Osteocyte (in vitro differentiated cells): ENCODE data around the gene ACOX1. TPM values are rescaled to one million over a fixed set of nuclear protein-coding genes. Genes with fewer than 3 reads are reported as not detected.

Experiments used
- DNase-seq: peaks from one replicate; pipeline ENCODE4 v3.0.0; 2021; ENCODE audit warnings: mixed read lengths; ENCODE audit not compliant: unreplicated experiment; ENCODE audit errors: extremely low spot score
- H3K27ac Mint-ChIP-seq: one replicate; pipeline ENCODE4 v1.8.0; 2021; ENCODE audit warnings: mild to moderate bottlenecking, mixed read lengths; ENCODE audit not compliant: unreplicated experiment
- H3K27me3 Mint-ChIP-seq: one replicate; pipeline ENCODE4 v1.8.0; 2021; ENCODE audit warnings: mixed read lengths; ENCODE audit not compliant: unreplicated experiment
- H3K36me3 Mint-ChIP-seq: one replicate; pipeline ENCODE4 v1.8.0; 2021; ENCODE audit warnings: mixed read lengths; ENCODE audit not compliant: unreplicated experiment
- H3K4me1 Mint-ChIP-seq: one replicate; pipeline ENCODE4 v1.8.0; 2021; ENCODE audit warnings: mixed read lengths; ENCODE audit not compliant: unreplicated experiment
- H3K4me3 Mint-ChIP-seq: one replicate; pipeline ENCODE4 v1.8.0; 2021; ENCODE audit warnings: mild to moderate bottlenecking, moderate library complexity, mixed read lengths; ENCODE audit not compliant: unreplicated experiment
- H3K9me3 Mint-ChIP-seq: one replicate; pipeline ENCODE4 v1.8.0; 2021; ENCODE audit warnings: mixed read lengths; ENCODE audit not compliant: unreplicated experiment
- total RNA-seq: library from RNA; stranded (reverse); gene quantifications from 2 replicates; pipeline ENCODE4 v1.2.1, GENCODE V29; 2021
- TF ChIP-seq, protein P1 (sequence below): fragments of 200-600 bp; sonication (generic); IDR thresholded peaks from 2 replicates; pipeline ENCODE4 v1.5.0; 2021; ENCODE audit warnings: antibody characterized with exemption, mild to moderate bottlenecking, moderate library complexity

Gene ACOX1
- total RNA-seq, 1 donor from 2014 or later: 48.0 TPM

DNA sequence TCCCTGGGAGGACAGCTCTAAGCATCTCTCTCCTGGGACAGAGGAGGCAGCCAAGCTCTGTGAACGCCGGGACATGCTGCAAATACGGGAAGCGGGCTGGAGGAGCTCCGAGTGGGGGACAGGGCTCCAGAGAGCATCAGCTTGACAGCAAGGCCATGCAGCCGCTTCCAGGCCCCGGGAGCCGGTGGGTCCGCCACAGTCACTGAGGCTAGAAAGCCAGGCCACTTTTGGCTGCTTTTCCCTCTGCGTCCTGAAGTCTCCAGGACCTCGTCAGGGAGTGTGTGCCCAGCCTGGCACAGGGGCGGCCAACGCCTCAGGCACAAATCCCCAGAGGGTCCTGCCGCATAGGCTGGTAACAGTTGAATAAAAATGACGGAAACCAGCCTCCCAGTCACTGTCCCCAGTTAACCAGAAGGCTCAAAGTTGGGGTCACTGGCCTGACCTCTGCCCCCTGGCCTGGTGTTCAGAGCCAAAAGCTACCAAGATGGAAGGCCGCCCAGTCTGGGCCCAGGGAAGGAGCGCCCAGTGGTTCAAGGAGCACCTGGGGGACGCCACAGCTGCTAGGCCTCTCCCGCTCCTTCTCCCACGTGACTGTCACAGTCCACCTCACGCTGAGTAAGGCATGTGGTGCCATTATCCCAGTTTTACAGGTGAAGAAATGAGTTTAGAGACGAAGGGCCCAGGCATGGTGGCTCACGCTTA, 79.0 kb downstream of the ACOX1 start:
- Mint-ChIP-seq H3K27me3 (no peaks in the 10 kb centered on the region), H3K4me3 (no peak overlapping the region), H3K4me1 (peaks cover 19% of the 10 kb centered on the region), H3K36me3 (peaks cover 11% of the 10 kb centered on the region), H3K27ac (no peak overlapping the region), H3K9me3 (no peaks in the 10 kb centered on the region)
- no peak for DNase-seq
- TF ChIP-seq, protein P1, sequence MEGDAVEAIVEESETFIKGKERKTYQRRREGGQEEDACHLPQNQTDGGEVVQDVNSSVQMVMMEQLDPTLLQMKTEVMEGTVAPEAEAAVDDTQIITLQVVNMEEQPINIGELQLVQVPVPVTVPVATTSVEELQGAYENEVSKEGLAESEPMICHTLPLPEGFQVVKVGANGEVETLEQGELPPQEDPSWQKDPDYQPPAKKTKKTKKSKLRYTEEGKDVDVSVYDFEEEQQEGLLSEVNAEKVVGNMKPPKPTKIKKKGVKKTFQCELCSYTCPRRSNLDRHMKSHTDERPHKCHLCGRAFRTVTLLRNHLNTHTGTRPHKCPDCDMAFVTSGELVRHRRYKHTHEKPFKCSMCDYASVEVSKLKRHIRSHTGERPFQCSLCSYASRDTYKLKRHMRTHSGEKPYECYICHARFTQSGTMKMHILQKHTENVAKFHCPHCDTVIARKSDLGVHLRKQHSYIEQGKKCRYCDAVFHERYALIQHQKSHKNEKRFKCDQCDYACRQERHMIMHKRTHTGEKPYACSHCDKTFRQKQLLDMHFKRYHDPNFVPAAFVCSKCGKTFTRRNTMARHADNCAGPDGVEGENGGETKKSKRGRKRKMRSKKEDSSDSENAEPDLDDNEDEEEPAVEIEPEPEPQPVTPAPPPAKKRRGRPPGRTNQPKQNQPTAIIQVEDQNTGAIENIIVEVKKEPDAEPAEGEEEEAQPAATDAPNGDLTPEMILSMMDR: no peak

DNA sequence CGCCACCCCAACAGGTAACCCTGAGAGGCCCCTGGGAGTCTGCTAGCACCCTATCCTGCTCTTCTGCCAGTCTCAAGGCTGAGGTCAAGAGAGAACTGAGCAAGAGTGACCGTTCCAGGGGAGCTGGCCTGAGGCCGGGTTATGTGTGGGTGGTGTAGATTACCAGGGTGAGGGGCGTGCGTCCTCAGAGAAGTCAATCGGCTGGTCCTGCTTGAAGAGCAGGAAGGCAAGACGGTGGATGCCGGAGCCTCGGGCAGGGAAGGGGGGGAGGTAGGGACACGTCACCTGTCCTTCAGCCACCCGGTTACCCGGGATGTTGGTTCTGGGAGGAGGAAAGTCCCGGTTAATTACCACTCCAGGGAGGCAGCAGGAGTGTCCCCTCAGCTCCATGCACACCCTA, 79.6 kb downstream of the ACOX1 start:
- no peaks in the 10 kb centered on the region for H3K9me3 Mint-ChIP-seq
- H3K4me1 Mint-ChIP-seq: peaks cover 20% of the 10 kb centered on the region
- no peak for DNase-seq
- peaks cover 11% of the 10 kb centered on the region for H3K36me3 Mint-ChIP-seq
- no peaks in the 10 kb centered on the region for H3K27me3 Mint-ChIP-seq
- TF ChIP-seq, protein P1: no peak
- H3K27ac Mint-ChIP-seq: no peak overlapping the region
- no peak overlapping the region for H3K4me3 Mint-ChIP-seq

DNA sequence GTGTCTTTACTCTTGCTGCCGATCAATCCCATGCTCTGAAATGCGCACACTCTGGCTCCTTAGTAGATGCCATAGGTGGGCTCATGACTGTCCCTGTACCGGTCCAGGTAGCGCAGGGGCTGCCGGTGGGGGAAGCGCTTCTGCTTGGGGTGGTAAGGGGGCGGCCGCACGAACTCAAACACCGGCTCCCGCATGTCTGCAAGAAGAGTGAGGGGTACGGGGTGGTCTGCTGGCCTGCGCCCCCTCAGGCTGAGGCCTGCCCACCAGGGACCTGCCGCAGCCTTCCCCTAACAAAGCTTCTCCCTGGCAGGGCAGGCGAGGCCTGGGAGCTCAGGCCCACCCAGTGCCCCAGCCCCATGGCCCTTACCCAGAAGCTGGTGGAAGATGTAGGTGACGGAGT, 80.2 kb downstream of the ACOX1 start:
- H3K4me1 Mint-ChIP-seq: peaks cover 23% of the 10 kb centered on the region
- TF ChIP-seq, protein P1: no peak
- H3K27ac Mint-ChIP-seq: no peak overlapping the region

DNA sequence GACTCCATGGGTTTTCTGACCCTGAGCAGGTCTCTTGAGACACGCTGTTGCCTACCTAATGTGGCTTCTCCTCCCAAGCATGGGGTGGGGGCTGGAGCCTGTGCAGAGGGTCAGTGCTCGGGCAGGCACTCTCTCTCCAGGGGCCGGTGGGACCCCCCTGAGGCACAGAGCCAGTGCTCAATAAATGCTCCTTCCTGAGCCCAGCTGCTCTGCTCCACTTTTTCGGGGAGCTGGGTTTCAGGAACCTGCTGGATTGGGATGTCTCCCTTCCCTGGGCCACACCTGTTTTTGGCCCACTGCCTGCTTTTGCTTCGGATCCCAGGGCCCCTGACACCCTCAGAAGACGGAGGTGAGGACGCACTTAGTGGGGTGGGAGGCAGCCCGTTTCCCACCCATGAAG, 80.9 kb downstream of the ACOX1 start:
- DNase-seq: no peak
- Mint-ChIP-seq H3K4me3 (peak overlapping the region; percentile 65), H3K36me3 (peaks cover 11% of the 10 kb centered on the region), H3K9me3 (no peaks in the 10 kb centered on the region), H3K27me3 (no peaks in the 10 kb centered on the region), H3K4me1 (peaks cover 24% of the 10 kb centered on the region), H3K27ac (peak overlapping the region; percentile 68)
- TF ChIP-seq, protein P1: no peak

More for the DNA sequence above, 80.2 kb downstream of the ACOX1 start:
- Mint-ChIP-seq H3K4me3 (no peak overlapping the region), H3K36me3 (peaks cover 11% of the 10 kb centered on the region), H3K9me3 (no peaks in the 10 kb centered on the region), H3K27me3 (no peaks in the 10 kb centered on the region)
- DNase-seq: no peak

DNA sequence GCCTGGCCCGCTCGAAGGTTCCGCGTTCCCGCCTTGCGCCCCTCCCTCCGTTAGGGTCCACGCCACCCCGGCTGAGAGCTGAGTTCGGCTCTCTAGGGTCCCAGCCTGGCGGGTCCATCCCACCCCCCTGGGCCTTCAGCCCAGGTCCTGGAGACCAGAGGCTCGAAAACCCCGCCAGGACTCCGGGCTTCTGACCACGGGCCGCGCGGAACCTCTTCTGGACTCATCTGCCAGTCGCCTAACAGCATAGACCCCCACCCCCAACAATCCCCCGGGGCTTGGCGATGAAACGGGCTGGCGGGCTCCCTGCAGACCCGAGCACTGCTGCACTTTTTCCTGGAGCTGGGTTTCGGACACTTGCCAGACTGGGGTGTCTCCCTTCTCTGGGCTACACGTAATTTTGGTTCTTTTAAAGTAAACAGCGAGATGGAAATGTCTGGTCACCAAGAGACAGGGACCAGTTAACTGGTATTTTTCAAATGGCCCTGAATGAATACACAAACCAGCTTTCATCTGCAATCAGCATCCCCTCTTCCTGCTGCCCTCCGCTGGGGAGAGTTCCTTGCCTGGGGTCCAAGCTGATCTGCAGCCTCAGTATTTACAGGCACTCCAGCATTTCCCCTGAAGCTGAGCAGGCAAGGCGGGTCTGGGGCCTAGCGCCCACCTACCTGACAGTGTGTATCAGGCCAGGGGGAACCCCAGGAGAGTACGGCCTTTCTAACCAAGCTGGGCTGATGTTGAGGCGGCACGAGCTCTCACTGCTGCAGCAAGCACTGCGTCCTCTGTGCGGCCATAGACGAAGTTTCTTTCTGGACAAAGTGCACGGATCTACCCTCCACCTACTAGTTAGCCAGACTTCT, 81.6 kb downstream of the ACOX1 start:
- peak overlapping the region; percentile 68 for H3K27ac Mint-ChIP-seq
- H3K36me3 Mint-ChIP-seq: peaks cover 11% of the 10 kb centered on the region
- TF ChIP-seq, protein P1: no peak
- H3K4me1 Mint-ChIP-seq: peaks cover 24% of the 10 kb centered on the region
- H3K4me3 Mint-ChIP-seq: peak overlapping the region; percentile 65
- DNase-seq: no peak
- H3K9me3 Mint-ChIP-seq: no peaks in the 10 kb centered on the region
- H3K27me3 Mint-ChIP-seq: no peaks in the 10 kb centered on the region
